H1 (cell line): ENCODE results near the gene CCPG1. TPM values are rescaled to one million over a fixed set of nuclear protein-coding genes. Genes with fewer than 3 reads are reported as not detected.

Source experiments
- TAF7 ChIP-seq: optimal IDR thresholded peaks from 2 replicates; pipeline ENCODE3; 2011; ENCODE audit warnings: low read depth, mild to moderate bottlenecking, inconsistent platforms, low read length, moderate library complexity, borderline replicate concordance
- polyA plus RNA-seq, 7 experiments: library from polyadenylated mRNA; depleted of rRNA in 3 of 7; stranded (reverse) in 5 of 7; unstranded in 2 of 7; fragments of >200 nt in 5 of 7; fragments of 200-250 nt in 2 of 7; gene quantifications; 1 replicate in 5 of 7; 2 replicates in 1 of 7; 4 replicates in 1 of 7; pipeline versions ENCODE4 v1.2.1 to v1.2.3, GENCODE V29; 2011 to 2013; ENCODE audit warnings: missing spikeins in 2 of 7, mixed read lengths in 2 of 7
- total RNA-seq: library from RNA; stranded (reverse); fragmentation: NEBNext Ultra II Directional; extraction: Animal tissue kit (Norgen Biotek cat#: 25700); gene quantifications from 2 replicates; pipeline ENCODE4 v1.2.1, GENCODE V29; 2021

CCPG1 gene
- total and polyA plus RNA-seq, 2 of the 8 experiments (the other 6 are each of a cell fraction or from before 2014, with no cell fraction given), result 2.3 to 13.2 TPM

DNA sequence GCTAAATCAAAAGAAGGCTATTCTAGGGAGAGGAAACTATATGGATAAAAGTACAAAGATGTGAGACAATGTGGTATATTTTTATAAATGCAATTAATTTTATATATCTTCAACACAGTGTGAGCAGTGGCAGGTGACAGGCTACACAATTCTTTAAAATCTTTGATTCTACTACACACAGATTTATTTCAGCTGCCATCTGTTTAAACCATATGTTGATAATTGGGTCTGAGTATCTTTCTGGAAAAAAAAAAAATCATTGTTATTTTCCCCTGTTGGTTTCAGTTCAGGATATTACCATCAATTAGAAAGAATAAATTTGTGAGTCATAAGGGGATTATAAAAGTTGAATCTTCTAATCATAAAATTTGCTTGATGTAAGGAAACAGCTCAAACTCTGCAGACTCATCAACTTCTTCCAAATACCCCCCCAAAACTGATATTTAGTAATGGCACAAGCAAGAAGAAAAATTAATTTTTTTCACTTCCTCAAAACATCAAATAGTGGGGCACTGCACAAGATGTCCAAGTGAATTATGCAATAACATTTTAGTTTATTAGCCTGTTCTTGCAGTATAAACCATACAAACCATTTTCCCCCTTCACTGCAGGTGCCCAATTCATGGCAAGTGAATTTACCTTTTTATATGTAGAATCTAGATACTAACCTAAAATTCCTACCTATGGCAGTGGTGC lies 12.2 kb upstream of the CCPG1 start (continued):
- TF ChIP-seq TAF7, result no peak
